ENCODE measurements around the gene FABP6. TPM values are rescaled to one million over a fixed set of nuclear protein-coding genes. Genes with fewer than 3 reads are reported as not detected.

Gene FABP6
- total RNA-seq, 1 donor from 2014 or later = 4.9 TPM

- intact Hi-C loops (cut with DNase I) = no loop called here
- Histone ChIP-seq H3K36me3 (no peaks in the 10 kb centered on the region), H3K27ac (no peak overlapping the region), H3K4me1 (peaks cover 10% of the 10 kb centered on the region), H3K4me3 (no peak overlapping the region), H3K27me3 (ENCODE audit: low read depth) (no peaks in the 10 kb centered on the region), H3K9me3 (no peaks in the 10 kb centered on the region)
- ATAC-seq (no peak), DNase-seq (no peak)
- TF ChIP-seq CTCF (IDR thresholded peaks at IDR 0.05) = no peak
These were observed 31.8 kb upstream of the FABP6 start for GRCh38 chr5:160197341-160198144.

DNA sequence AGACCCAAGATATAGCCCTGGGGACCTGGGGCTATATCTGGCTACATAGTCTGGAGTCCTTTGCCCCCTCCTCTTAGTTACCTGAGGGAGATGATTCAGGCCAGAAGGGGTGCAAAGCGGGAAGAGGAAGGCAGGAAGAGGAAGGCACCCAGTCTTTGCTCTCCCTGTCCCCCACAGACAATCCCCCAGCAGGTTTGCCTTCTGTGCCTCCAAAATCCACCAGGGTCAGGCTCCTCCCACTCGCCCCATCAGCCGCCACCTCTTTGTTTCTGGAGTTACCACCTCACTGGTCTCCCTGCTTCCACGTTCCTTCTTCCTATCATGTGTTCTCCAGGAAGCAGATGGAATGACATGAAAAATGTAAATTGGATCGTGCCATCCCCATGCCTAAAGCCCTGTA lies 31.2 kb upstream of the FABP6 start:
- Histone ChIP-seq H3K4me1 (peaks cover 10% of the 10 kb centered on the region), H3K4me3 (no peak overlapping the region), H3K27ac (no peak overlapping the region), H3K27me3 (ENCODE audit: low read depth) (no peaks in the 10 kb centered on the region), H3K9me3 (no peaks in the 10 kb centered on the region), H3K36me3 (no peaks in the 10 kb centered on the region)
- no peak for DNase-seq
- intact Hi-C loops (cut with DNase I) = no loop called here
- no peak for TF ChIP-seq CTCF (IDR thresholded peaks at IDR 0.05)
- no peak for ATAC-seq

GRCh38 chr5:160198841-160199409 lies 30.4 kb upstream of the FABP6 start:
- no peaks in the 10 kb centered on the region for H3K27me3 ChIP-seq (ENCODE audit: low read depth)
- no peaks in the 10 kb centered on the region for H3K9me3 ChIP-seq
- H3K4me3 ChIP-seq = peak overlapping the region; percentile 46
- H3K36me3 ChIP-seq = no peaks in the 10 kb centered on the region
- intact Hi-C loops (cut with DNase I) = no loop called here
- DNase-seq = no peak
- no peak for TF ChIP-seq CTCF (IDR thresholded peaks at IDR 0.05)
- no peak overlapping the region for H3K27ac ChIP-seq
- no peak for ATAC-seq
- peaks cover 10% of the 10 kb centered on the region for H3K4me1 ChIP-seq

DNA sequence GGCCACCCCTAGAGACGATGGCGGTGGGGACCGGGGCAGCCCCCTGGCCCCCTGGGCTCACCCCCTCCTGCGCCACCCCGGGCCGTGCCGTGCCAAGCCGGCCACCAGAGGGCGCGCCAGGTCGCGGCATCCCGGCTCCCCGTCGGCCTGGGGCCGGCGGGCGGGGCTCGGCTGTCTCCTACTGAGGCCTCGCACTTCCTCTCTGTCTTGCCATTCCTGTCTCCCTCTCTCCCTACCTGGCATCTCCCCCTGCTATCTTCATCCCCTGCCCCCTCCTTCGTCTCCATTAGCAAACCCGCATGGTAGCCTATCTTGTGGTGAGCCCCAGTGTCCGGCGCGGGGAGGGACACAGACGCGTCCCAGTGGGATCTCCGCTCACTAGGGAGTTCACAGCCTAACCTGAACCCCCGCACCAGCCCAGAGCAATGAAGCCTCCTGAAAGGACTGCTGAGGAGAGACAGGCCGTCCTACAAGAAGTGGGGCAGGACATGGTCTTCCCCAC lies 29.8 kb upstream of the FABP6 start:
- peak; percentile 93 for TF ChIP-seq CTCF (IDR thresholded peaks at IDR 0.05)
- H3K27me3 ChIP-seq (ENCODE audit: low read depth) = no peaks in the 10 kb centered on the region
- no peak overlapping the region for H3K27ac ChIP-seq
- DNase-seq = peak; percentile 85
- peaks cover 10% of the 10 kb centered on the region for H3K4me1 ChIP-seq
- H3K9me3 ChIP-seq = no peaks in the 10 kb centered on the region
- peak; percentile 97 to 98 for ATAC-seq
- H3K36me3 ChIP-seq = no peaks in the 10 kb centered on the region
- intact Hi-C loops (cut with DNase I) = no loop called here
- H3K4me3 ChIP-seq = peak overlapping the region; percentile 46

DNA sequence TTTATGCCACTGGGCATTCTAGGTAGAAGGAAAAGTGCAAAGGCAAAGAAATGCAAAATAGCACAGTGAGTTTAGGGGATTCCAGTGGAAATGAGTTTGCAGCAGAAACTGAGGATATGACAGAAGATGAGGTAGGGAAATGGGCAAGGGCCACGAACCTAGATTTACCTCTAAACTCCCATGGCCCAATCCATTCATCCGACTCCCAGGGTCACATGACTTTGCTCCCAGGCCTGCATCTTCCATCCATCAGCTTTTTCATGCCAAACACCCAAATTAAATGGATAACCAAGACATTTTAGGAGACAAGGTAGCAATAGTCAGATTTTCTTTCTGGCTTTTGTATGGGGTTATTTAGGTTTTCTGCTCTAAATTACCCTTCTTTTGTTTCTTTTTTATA lies 22.2 kb upstream of the FABP6 start:
- Histone ChIP-seq H3K9me3 (no peaks in the 10 kb centered on the region), H3K4me3 (no peak overlapping the region), H3K4me1 (no peaks in the 10 kb centered on the region), H3K27ac (no peak overlapping the region), H3K27me3 (ENCODE audit: low read depth) (no peaks in the 10 kb centered on the region), H3K36me3 (no peaks in the 10 kb centered on the region)
- intact Hi-C loops (cut with DNase I) = no loop called here
- DNase-seq (no peak), ATAC-seq (no peak)
- no peak for TF ChIP-seq CTCF (IDR thresholded peaks at IDR 0.05)
